LNCaP clone FGC (cell line): ENCODE results near the gene RPLP2.

Experiments
- DNase-seq: peaks from one replicate; pipeline ENCODE4 v3.0.0-alpha.2; 2011; ENCODE audit warnings: low read depth
- H3K4me3 ChIP-seq: 2 replicates; pipeline ENCODE4 v1.5.1; 2011; ENCODE audit warnings: mild to moderate bottlenecking, low read depth, low read length, control low read depth
- CTCF ChIP-seq: IDR thresholded peaks from 2 replicates; pipeline ENCODE4 v1.5.1; 2012; ENCODE audit warnings: mild to moderate bottlenecking; ENCODE audit not compliant: control insufficient read depth, insufficient read depth; ENCODE audit errors: extremely low read depth

RPLP2 gene

DNA sequence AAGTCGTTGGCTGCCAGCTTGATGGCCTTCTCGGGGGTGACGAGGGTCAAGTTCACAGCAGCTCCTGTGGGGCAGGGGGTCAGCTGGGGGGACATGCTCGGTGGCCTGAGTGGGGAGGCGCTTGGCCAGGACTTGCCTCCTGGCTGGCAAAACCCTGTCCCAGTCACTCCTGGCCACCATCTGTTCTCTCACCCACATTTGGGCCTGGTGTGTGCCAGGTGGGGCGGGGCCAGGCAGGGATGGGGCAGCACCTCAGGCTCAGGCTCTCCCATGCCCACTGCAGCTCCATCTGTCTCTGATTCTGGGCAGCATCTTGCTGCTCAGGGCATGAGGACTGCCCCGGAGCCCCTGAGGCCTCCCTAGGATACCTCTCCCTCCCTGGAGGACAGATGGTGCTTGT lies 16.2 kb upstream of the RPLP2 start:
- no peak for DNase-seq
- TF ChIP-seq CTCF: no peak
- no peak overlapping the region for H3K4me3 ChIP-seq

GRCh38 chr11:794013-794765 lies 15.6 kb upstream of the RPLP2 start:
- DNase-seq: no peak
- TF ChIP-seq CTCF: no peak

DNA sequence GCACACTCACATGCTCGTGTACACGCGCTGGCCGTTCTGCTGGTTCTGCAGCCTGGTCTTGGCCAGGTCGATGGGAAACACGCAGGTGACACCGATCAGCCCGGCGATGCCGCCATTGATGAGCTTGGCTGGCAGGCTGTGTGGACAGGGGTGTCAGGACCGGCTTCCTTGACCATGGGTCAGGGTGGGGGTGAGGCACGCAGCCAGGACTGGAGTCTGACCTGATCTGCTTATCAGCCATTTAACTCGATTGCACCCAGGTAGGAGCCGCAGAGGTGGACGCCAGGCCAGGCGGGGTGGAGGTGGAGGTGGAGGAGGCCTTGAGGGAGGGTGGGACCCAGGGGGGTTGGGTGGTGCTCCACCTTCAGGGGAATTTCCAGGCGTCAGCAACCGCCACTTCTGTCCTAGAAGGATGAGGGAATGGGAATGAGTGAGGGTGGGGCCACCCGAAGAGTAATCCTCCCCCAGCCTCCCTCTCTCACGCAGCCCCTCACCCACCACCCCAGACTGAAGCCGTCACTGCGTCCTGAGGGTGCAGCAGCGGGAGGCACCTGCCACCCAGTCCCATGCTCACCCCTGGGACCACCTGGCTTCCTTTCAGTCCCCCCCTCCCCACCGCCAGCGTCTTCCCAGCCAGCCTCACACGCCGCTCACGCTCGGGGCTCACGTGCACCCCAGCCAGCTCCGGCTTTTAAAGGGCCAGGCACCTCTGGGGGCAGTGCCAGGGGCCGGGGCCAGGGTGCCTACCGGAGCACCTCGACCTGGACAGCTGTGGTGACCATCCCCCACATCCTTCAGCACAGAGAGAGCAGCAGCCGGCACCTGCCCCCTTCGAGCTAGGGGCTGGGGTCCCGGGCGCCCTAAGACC lies 14.8 kb upstream of the RPLP2 start:
- no peak for DNase-seq
- H3K4me3 ChIP-seq: peak overlapping the region; percentile 45
- TF ChIP-seq CTCF: no peak

More at GRCh38 chr11:794013-794765, 15.6 kb upstream of the RPLP2 start:
- H3K4me3 ChIP-seq: peak overlapping the region; percentile 45

GRCh38 chr11:795634-796564 lies 13.9 kb upstream of the RPLP2 start:
- peak overlapping the region; percentile 45 for H3K4me3 ChIP-seq
- no peak for DNase-seq
- no peak for TF ChIP-seq CTCF

DNA sequence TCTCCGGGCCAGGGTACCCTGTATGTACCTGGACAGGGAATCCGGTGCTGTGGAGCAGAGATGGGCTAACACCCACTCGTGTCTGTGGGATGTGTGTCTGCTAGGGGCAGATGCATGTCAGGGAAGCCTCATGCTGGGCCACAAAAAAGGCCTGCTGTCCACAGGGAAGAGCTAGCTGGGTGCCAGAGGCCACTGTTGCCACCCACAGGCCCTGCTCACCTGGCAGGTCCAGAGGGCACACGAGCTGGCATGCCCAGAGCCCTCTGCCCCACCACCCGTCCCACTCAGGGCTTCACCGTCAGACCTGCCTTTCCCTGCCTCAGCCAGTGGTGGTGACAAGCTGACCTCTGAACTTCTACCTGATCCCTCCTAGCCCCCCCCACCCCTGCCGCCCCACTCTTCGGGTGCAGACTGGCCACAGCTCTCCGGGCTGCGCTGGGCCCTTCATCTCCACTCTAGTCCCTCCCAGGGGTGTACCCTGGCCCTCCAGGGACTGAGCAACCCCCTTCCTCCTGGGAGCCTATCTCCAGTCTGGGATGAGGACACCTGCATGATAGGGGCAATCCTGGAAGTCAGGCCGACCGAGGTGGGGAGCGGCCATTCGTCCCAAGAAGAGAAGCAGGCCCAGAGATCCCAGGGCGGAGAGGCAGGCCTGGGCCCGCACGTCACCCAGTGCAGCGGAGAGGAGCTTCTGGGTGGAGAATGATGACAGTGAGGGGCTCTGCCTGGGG lies 13.0 kb upstream of the RPLP2 start:
- no peak for DNase-seq
- TF ChIP-seq CTCF: no peak
- peak overlapping the region; percentile 94 for H3K4me3 ChIP-seq
